HG03196 (cell line): ENCODE data around the gene TMEM126A.

Source experiments
- ATAC-seq: cut with Tn5 transposase; IDR thresholded peaks from one replicate; pipeline ENCODE4 v1.9.1; 2021; ENCODE audit not compliant: unreplicated experiment

TMEM126A gene

GRCh38 chr11:85694385-85694980, 46.7 kb downstream of the TMEM126A start:
- no peak for ATAC-seq

- ATAC-seq, result no peak
These were observed 47.8 kb downstream of the TMEM126A start for GRCh38 chr11:85695546-85695945.

GRCh38 chr11:85697747-85698146, 50.0 kb downstream of the TMEM126A start:
- no peak for ATAC-seq

- ATAC-seq, result no peak
These were observed 50.4 kb downstream of the TMEM126A start for GRCh38 chr11:85698195-85698594.

GRCh38 chr11:85699957-85700741, 52.4 kb downstream of the TMEM126A start:
- peak; percentile 84 for ATAC-seq

- ATAC-seq, result no peak
These were observed 57.2 kb downstream of the TMEM126A start for GRCh38 chr11:85704967-85705366.

GRCh38 chr11:85705800-85706199, 58.0 kb downstream of the TMEM126A start:
- ATAC-seq, result no peak
